ENCODE data around the gene TCF3.

- TF ChIP-seq SUZ12 (IDR thresholded peaks at IDR 0.05; ENCODE audit: extremely low read depth, insufficient read depth, insufficient read length) (no peak), ZNF274 (IDR thresholded peaks at IDR 0.05; ENCODE audit: low read depth, low read length) (no peak)
Observed at GRCh38 chr19:1585243-1585580, 67.2 kb downstream of the TCF3 start.
